HepG2 (cell line): ENCODE data around the gene MS4A6A. TPM values are rescaled to one million over a fixed set of nuclear protein-coding genes. Genes with fewer than 3 reads are reported as not detected.
"Not testable (repeated sequence)": the region's sequence is repeated elsewhere in the genome, so short reads cannot be mapped to it uniquely, and the experiment has no call there.

Experiments used
- ATAC-seq: fragments of 200-7000 bp; cut with Tn5 transposase; 3 replicates; pipeline ENCODE4 v1.9.1; 2020; ENCODE audit warnings: mild to moderate bottlenecking, moderate library complexity
- BruUV-seq: library from RNA; stranded (reverse); fragments of 400-500 nt; replicated peaks from 2 replicates; lab custom pipeline; 2021; lab: Mats Ljungman, UMichigan
- CTCF ChIA-PET: fragments of 300-600 bp; formaldehyde crosslinking; extraction: SDS; loops from one replicate; lab custom pipeline; 2021; ENCODE audit warnings: low total read pairs, inconsistent platforms, low intra/inter-chr PET ratio; lab: Yijun Ruan, JAX
- POLR2A ChIA-PET: fragments of 350-600 bp; sonication (Branson Sonifier 250); formaldehyde crosslinking; loops from one replicate; lab custom pipeline; 2020; ENCODE audit warnings: antibody characterized with exemption, inconsistent platforms; lab: Yijun Ruan, JAX
- DNase-seq: peaks from one replicate; pipeline ENCODE4 v3.0.0-alpha.2; 2015; ENCODE audit warnings: low spot score
- FAIRE-seq: peaks from 3 replicates; lab custom pipeline; 2011; peaks lifted over from hg19 to GRCh38; lab: Jason Lieb, UNC
- H2AFZ ChIP-seq: one replicate; pipeline ENCODE4 v1.6.1; 2011; ENCODE audit warnings: low read length, inconsistent platforms
- H3K27ac ChIP-seq: fragments of 300-600 bp; 3 replicates; pipeline ENCODE4 v1.8.0; 2011; ENCODE audit warnings: mixed run types, mild to moderate bottlenecking, mixed read lengths, low read length, inconsistent platforms; ENCODE audit not compliant: insufficient read depth; ENCODE audit errors: extremely low read length
- H3K27me3 ChIP-seq, 2 experiments: fragments of 200-600 bp in 1 of 2; 2 replicates in 1 of 2; 3 replicates in 1 of 2; pipeline versions ENCODE4 v1.6.0 to v1.8.0; 2011; ENCODE audit warnings: low read length in 2 of 2, mild to moderate bottlenecking in 2 of 2, moderate library complexity in 2 of 2, inconsistent platforms in 1 of 2; ENCODE audit not compliant: insufficient read depth in 2 of 2, control insufficient read depth in 1 of 2
- H3K36me3 ChIP-seq, 2 experiments: fragments of 200-600 bp in 1 of 2; replicated peaks in 1 of 2; 2 replicates in 1 of 2; 3 replicates in 1 of 2; pipeline versions ENCODE4 v1.5.1 to v1.8.0; 2011; ENCODE audit warnings: low read length in 2 of 2, inconsistent platforms in 1 of 2; ENCODE audit not compliant: insufficient read depth in 2 of 2, control insufficient read depth in 1 of 2
- H3K4me1 ChIP-seq: 2 replicates; pipeline ENCODE4 v1.5.1; 2012; ENCODE audit warnings: low read length, inconsistent platforms; ENCODE audit not compliant: insufficient read depth
- H3K4me2 ChIP-seq: 2 replicates; pipeline ENCODE4 v1.6.0; 2011; ENCODE audit warnings: low read depth, low read length, inconsistent platforms
- H3K4me3 ChIP-seq, 3 experiments: fragments of 200-600 bp in 1 of 3; sonication (generic), shearing (Covaris generic) in 1 of 3; replicated peaks in 1 of 3; 2 replicates each; pipeline ENCODE4 v1.5.1; 2011 to 2016; ENCODE audit warnings: low read length in 3 of 3, inconsistent platforms in 2 of 3, low read depth in 2 of 3, mild to moderate bottlenecking in 2 of 3, control low read depth in 1 of 3, mixed read lengths in 1 of 3; ENCODE audit not compliant: insufficient read depth in 1 of 3
- H3K79me2 ChIP-seq: one replicate; pipeline ENCODE4 v1.6.1; 2011; ENCODE audit warnings: low read length, inconsistent platforms; ENCODE audit not compliant: insufficient read depth
- H3K9ac ChIP-seq: 2 replicates; pipeline ENCODE4 v1.6.0; 2011; ENCODE audit warnings: mild to moderate bottlenecking, low read depth, low read length, inconsistent platforms; ENCODE audit not compliant: insufficient read depth
- H3K9me3 ChIP-seq: 2 replicates; pipeline ENCODE4 v1.5.1; 2012; ENCODE audit warnings: mild to moderate bottlenecking, low read length
- H4K20me1 ChIP-seq: 2 replicates; pipeline ENCODE4 v1.6.0; 2011; ENCODE audit warnings: inconsistent platforms, mild to moderate bottlenecking, low read length, moderate library complexity; ENCODE audit not compliant: insufficient read depth
- ASH2L ChIP-seq: fragments of 300-600, 200-600 bp; sonication (generic); IDR thresholded peaks from 2 replicates; pipeline ENCODE4 v1.7.0; 2017; ENCODE audit warnings: low read depth, mild to moderate bottlenecking, moderate library complexity, mixed read lengths, low read length; ENCODE audit not compliant: insufficient read length
- GABPB1 ChIP-seq: IDR thresholded peaks from 2 replicates; pipeline ENCODE4 v1.6.1; 2016; ENCODE audit warnings: mild to moderate bottlenecking, missing genetic modification reagents, moderate library complexity, missing compliant biosample characterization
- KLF13 ChIP-seq: sonication (generic); formaldehyde crosslinking; IDR thresholded peaks from 2 replicates; pipeline ENCODE4 v1.4.0; 2020; ENCODE audit warnings: mild to moderate bottlenecking, missing genetic modification reagents
- SRF ChIP-seq: IDR thresholded peaks from 2 replicates; pipeline ENCODE4 v1.6.1; 2011; ENCODE audit warnings: mild to moderate bottlenecking, low read depth, low read length, moderate library complexity
- ZNF510 ChIP-seq: sonication (generic); formaldehyde crosslinking; IDR thresholded peaks from 2 replicates; pipeline ENCODE4 v1.4.0; 2020; ENCODE audit warnings: low read depth, mild to moderate bottlenecking, missing genetic modification reagents
- WGBS: methylation state at CpG from one replicate; pipeline ENCODE4 v1.1.6; 2017; ENCODE audit warnings: low lambda C conversion rate; 5-methylcytosine and 5-hydroxymethylcytosine counted together
- in situ Hi-C: cut with HindIII; loops from 2 replicates; pipeline ENCODE4 v1.10.0; 2017; ENCODE audit warnings: low pct_unique_long_range_greater_than_20kb; ENCODE audit not compliant: extremely low pct_ligation_motif_present
- intact Hi-C: fragments of 100-400 bp; cut with micrococcal nuclease; formaldehyde crosslinking; loops from one replicate; pipeline ENCODE4 v1.10.0; 2022; ENCODE audit not compliant: unreplicated experiment
- polyA plus RNA-seq, 8 experiments: library from polyadenylated mRNA; depleted of rRNA in 3 of 8; stranded (reverse) in 7 of 8; unstranded in 1 of 8; fragments of >200 nt; fragmentation: Illumina TruSeq in 4 of 8; extraction: Trizol in 4 of 8; gene quantifications; 2 replicates each; pipeline versions ENCODE4 v1.2.1 to v1.2.3, GENCODE V29; 2011 to 2016; ENCODE audit warnings: low read depth in 4 of 8, missing spikeins in 1 of 8, mixed read lengths in 1 of 8; ENCODE audit not compliant: insufficient read depth in 1 of 8
- total RNA-seq, 5 experiments: library from RNA; depleted of rRNA; stranded (reverse); fragments of >200 nt; fragmentation: Illumina TruSeq; extraction: Trizol; gene quantifications; 2 replicates each; pipeline ENCODE4 v1.2.3, GENCODE V29; 2016; ENCODE audit warnings: low read depth in 1 of 5
- TF ChIP-seq, protein P1 (sequence below): sonication (generic); formaldehyde crosslinking; IDR thresholded peaks from one replicate; pipeline ENCODE4 v1.5.1; 2020; ENCODE audit warnings: mild to moderate bottlenecking, missing genetic modification reagents; ENCODE audit errors: not compliant biosample characterization
- TF ChIP-seq, protein P2 (sequence below): sonication (generic); formaldehyde crosslinking; IDR thresholded peaks from 2 replicates; pipeline ENCODE4 v1.5.0; 2020; ENCODE audit warnings: mild to moderate bottlenecking, low read depth, missing genetic modification reagents, borderline replicate concordance
- TF ChIP-seq, protein P3 (sequence below): sonication (generic); formaldehyde crosslinking; IDR thresholded peaks from 2 replicates; pipeline ENCODE4 v1.5.1; 2020; ENCODE audit warnings: missing genetic modification reagents, mild to moderate bottlenecking, borderline replicate concordance

MS4A6A gene
- total and polyA plus RNA-seq, 2 of the 13 experiments (the other 11 are each of a cell fraction or from before 2014, with no cell fraction given) = not detected

DNA sequence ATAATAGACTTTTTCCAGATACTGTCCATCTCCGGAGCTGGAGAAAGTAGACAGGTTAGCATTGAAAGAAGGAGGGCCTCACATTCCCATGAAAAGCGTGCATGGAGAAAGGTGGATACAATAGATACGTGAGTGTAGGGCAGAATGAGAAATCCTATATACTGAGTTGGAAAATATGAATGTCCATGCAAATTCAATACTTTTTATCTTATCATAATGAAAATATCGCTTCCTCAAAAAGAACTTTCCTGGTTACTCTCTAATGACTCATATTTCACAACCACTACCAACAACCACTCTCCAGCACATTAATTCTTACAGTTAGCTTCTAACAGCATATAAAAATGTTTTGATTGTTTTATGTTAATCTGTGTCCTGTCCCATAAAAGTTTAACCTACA, 22.0 kb upstream of the MS4A6A start (continued):
- TF ChIP-seq, protein P1, sequence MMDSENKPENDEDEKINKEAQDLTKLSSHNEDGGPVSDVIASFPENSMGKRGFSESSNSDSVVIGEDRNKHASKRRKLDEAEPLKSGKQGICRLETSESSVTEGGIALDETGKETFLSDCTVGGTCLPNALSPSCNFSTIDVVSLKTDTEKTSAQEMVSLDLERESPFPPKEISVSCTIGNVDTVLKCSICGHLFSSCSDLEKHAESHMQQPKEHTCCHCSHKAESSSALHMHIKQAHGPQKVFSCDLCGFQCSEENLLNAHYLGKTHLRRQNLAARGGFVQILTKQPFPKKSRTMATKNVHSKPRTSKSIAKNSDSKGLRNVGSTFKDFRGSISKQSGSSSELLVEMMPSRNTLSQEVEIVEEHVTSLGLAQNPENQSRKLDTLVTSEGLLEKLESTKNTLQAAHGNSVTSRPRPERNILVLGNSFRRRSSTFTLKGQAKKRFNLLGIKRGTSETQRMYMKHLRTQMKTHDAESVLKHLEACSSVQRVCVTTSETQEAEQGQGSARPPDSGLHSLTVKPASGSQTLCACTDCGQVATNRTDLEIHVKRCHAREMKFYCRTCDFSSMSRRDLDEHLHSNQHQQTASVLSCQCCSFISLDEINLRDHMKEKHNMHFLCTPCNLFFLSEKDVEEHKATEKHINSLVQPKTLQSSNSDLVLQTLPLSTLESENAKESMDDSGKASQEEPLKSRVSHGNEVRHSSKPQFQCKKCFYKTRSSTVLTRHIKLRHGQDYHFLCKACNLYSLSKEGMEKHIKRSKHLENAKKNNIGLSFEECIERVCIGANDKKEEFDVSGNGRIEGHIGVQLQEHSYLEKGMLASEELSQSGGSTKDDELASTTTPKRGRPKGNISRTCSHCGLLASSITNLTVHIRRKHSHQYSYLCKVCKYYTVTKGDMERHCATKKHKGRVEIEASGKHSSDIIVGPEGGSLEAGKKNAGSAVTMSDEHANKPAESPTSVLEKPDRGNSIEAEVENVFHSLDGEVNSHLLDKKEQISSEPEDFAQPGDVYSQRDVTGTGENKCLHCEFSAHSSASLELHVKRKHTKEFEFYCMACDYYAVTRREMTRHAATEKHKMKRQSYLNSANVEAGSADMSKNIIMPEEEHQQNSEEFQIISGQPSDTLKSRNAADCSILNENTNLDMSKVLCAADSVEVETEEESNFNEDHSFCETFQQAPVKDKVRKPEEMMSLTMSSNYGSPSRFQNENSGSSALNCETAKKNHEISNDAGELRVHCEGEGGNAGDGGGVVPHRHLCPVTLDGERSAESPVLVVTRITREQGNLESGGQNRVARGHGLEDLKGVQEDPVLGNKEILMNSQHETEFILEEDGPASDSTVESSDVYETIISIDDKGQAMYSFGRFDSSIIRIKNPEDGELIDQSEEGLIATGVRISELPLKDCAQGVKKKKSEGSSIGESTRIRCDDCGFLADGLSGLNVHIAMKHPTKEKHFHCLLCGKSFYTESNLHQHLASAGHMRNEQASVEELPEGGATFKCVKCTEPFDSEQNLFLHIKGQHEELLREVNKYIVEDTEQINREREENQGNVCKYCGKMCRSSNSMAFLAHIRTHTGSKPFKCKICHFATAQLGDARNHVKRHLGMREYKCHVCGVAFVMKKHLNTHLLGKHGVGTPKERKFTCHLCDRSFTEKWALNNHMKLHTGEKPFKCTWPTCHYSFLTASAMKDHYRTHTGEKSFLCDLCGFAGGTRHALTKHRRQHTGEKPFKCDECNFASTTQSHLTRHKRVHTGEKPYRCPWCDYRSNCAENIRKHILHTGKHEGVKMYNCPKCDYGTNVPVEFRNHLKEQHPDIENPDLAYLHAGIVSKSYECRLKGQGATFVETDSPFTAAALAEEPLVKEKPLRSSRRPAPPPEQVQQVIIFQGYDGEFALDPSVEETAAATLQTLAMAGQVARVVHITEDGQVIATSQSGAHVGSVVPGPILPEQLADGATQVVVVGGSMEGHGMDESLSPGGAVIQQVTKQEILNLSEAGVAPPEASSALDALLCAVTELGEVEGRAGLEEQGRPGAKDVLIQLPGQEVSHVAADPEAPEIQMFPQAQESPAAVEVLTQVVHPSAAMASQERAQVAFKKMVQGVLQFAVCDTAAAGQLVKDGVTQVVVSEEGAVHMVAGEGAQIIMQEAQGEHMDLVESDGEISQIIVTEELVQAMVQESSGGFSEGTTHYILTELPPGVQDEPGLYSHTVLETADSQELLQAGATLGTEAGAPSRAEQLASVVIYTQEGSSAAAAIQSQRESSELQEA (CRISPR knock-in tag) = no peak
- TF ChIP-seq GABPB1 (CRISPR knock-in tag) (no peak), KLF13 (CRISPR knock-in tag) (no peak), ZNF510 (CRISPR knock-in tag) (no peak), ASH2L (no peak), SRF (no peak)
- TF ChIP-seq, protein P2, sequence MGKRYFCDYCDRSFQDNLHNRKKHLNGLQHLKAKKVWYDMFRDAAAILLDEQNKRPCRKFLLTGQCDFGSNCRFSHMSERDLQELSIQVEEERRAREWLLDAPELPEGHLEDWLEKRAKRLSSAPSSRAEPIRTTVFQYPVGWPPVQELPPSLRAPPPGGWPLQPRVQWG = no peak
- TF ChIP-seq, protein P3, sequence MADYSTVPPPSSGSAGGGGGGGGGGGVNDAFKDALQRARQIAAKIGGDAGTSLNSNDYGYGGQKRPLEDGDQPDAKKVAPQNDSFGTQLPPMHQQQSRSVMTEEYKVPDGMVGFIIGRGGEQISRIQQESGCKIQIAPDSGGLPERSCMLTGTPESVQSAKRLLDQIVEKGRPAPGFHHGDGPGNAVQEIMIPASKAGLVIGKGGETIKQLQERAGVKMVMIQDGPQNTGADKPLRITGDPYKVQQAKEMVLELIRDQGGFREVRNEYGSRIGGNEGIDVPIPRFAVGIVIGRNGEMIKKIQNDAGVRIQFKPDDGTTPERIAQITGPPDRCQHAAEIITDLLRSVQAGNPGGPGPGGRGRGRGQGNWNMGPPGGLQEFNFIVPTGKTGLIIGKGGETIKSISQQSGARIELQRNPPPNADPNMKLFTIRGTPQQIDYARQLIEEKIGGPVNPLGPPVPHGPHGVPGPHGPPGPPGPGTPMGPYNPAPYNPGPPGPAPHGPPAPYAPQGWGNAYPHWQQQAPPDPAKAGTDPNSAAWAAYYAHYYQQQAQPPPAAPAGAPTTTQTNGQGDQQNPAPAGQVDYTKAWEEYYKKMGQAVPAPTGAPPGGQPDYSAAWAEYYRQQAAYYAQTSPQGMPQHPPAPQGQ = no peak

DNA sequence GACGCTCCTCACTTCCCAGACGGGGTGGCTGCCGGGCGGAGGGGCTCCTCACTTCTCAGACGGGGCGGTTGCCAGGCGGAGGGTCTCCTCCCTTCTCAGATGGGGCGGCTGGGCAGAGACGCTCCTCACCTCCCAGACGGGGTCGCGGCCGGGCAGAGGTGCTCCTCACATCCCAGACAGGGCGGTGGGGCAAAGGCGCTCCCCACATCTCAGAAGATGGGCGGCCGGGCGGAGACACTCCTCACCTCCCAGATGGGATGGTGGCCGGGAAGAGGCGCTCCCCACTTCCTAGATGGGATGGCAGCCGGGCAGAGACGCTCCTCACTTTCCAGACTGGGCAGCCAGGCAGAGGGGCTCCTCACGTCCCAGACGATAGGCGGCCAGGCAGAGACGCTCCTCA, 18.5 kb upstream of the MS4A6A start:
- H2AFZ ChIP-seq, H3K27ac ChIP-seq, intact Hi-C loops, H3K4me2 ChIP-seq, H3K9ac ChIP-seq, DNase-seq, in situ Hi-C loops, BruUV-seq, H3K9me3 ChIP-seq, H4K20me1 ChIP-seq, POLR2A ChIA-PET, ATAC-seq, H3K79me2 ChIP-seq, H3K4me3 ChIP-seq, H3K36me3 ChIP-seq, H3K27me3 ChIP-seq, H3K4me1 ChIP-seq, CTCF ChIA-PET, FAIRE-seq: not testable (repeated sequence)
- WGBS = 92% methylated on average over 2 of the region's 26 CpGs
